Stimulated activated CD4-positive, alpha-beta T cell treated with anti-CD3 and anti-CD28 coated beads, Interleukin-1b, Interleukin-23, amount 100 ng/mL, for 48 hours (primary cell): ENCODE data around the gene ABCB11.

ENCODE experiments used
- DNase-seq: peaks from one replicate; pipeline ENCODE4 v3.0.0-alpha.2; 2020

ABCB11 gene

GRCh38 chr2:169006665-169007064, 24.5 kb downstream of the ABCB11 start:
- no peak for DNase-seq

- no peak for DNase-seq
These were observed 25.1 kb downstream of the ABCB11 start for GRCh38 chr2:169005994-169006393.

GRCh38 chr2:169005080-169005598, 26.0 kb downstream of the ABCB11 start:
- no peak for DNase-seq

- no peak for DNase-seq
These were observed 28.9 kb downstream of the ABCB11 start for GRCh38 chr2:169002161-169002738.

- DNase-seq: peak; percentile 4
These were observed 29.9 kb downstream of the ABCB11 start for GRCh38 chr2:169001116-169001815.

GRCh38 chr2:168999668-169000213, 31.4 kb downstream of the ABCB11 start:
- no peak for DNase-seq

- DNase-seq: no peak
These were observed 32.4 kb downstream of the ABCB11 start for GRCh38 chr2:168998609-168999211.

- no peak for DNase-seq
These were observed 33.3 kb downstream of the ABCB11 start for GRCh38 chr2:168997794-168998193.

GRCh38 chr2:168997118-168997521, 34.0 kb downstream of the ABCB11 start:
- DNase-seq: no peak

GRCh38 chr2:168995744-168996143, 35.4 kb downstream of the ABCB11 start:
- no peak for DNase-seq

GRCh38 chr2:168993538-168993937, 37.6 kb downstream of the ABCB11 start:
- DNase-seq: no peak

GRCh38 chr2:168992591-168993349, 38.4 kb downstream of the ABCB11 start:
- no peak for DNase-seq

GRCh38 chr2:168992026-168992425, 39.1 kb downstream of the ABCB11 start:
- DNase-seq: no peak

GRCh38 chr2:168988755-168989154, 42.4 kb downstream of the ABCB11 start:
- no peak for DNase-seq

GRCh38 chr2:168986398-168986943, 44.7 kb downstream of the ABCB11 start:
- no peak for DNase-seq

GRCh38 chr2:168981651-168982050, 49.5 kb downstream of the ABCB11 start:
- DNase-seq: no peak

- no peak for DNase-seq
These were observed 52.7 kb downstream of the ABCB11 start for GRCh38 chr2:168978461-168978861.

GRCh38 chr2:168977608-168978007, 53.5 kb downstream of the ABCB11 start:
- DNase-seq: no peak

GRCh38 chr2:168976034-168976654, 55.0 kb downstream of the ABCB11 start:
- DNase-seq: no peak

GRCh38 chr2:168974428-168974827, 56.7 kb downstream of the ABCB11 start:
- DNase-seq: no peak

GRCh38 chr2:168971261-168971660, 59.9 kb downstream of the ABCB11 start:
- DNase-seq: no peak

GRCh38 chr2:168970711-168971233, 60.4 kb downstream of the ABCB11 start:
- DNase-seq: no peak
